ENCODE results near the gene TRAF3.
"Not testable (repeated sequence)": the region's sequence is repeated elsewhere in the genome, so short reads cannot be mapped to it uniquely, and the experiment has no call there.

Gene TRAF3

GRCh38 chr14:102882226-102882906 is 105.1 kb downstream of the TRAF3 start:
- no peaks in the 10 kb centered on the region for H3K4me1 ChIP-seq (ENCODE audit: control insufficient read depth, low read depth, low read length)
- H3K9ac ChIP-seq (ENCODE audit: low read length), result no peak overlapping the region
- H3K9me3 ChIP-seq (ENCODE audit: control insufficient read depth, low read depth, low read length), result no peaks in the 10 kb centered on the region
- H3K27ac ChIP-seq (ENCODE audit: low read length), result no peak overlapping the region
- H3K4me3 ChIP-seq (ENCODE audit: low read length), result no peak overlapping the region
- H3K27me3 ChIP-seq (ENCODE audit: control insufficient read depth, insufficient read depth, low read length), result no peaks in the 10 kb centered on the region
- peaks cover 3% of the 10 kb centered on the region for H3K36me3 ChIP-seq (ENCODE audit: control insufficient read depth, low read depth, low read length)

- Histone ChIP-seq H3K36me3 (ENCODE audit: control insufficient read depth, low read depth, low read length) (no peaks in the 10 kb centered on the region), H3K9me3 (ENCODE audit: control insufficient read depth, low read depth, low read length) (no peaks in the 10 kb centered on the region), H3K27ac (ENCODE audit: low read length) (no peak overlapping the region), H3K27me3 (ENCODE audit: control insufficient read depth, insufficient read depth, low read length) (no peaks in the 10 kb centered on the region), H3K4me3 (ENCODE audit: low read length) (no peak overlapping the region), H3K4me1 (ENCODE audit: control insufficient read depth, low read depth, low read length) (no peaks in the 10 kb centered on the region), H3K9ac (ENCODE audit: low read length) (no peak overlapping the region)
These were observed 105.9 kb downstream of the TRAF3 start for GRCh38 chr14:102883089-102883541.

GRCh38 chr14:102883554-102883953 is 106.3 kb downstream of the TRAF3 start:
- Histone ChIP-seq H3K27me3 (ENCODE audit: control insufficient read depth, insufficient read depth, low read length) (no peaks in the 10 kb centered on the region), H3K9me3 (ENCODE audit: control insufficient read depth, low read depth, low read length) (no peaks in the 10 kb centered on the region), H3K27ac (ENCODE audit: low read length) (no peak overlapping the region), H3K4me3 (ENCODE audit: low read length) (no peak overlapping the region), H3K36me3 (ENCODE audit: control insufficient read depth, low read depth, low read length) (no peaks in the 10 kb centered on the region), H3K9ac (ENCODE audit: low read length) (no peak overlapping the region), H3K4me1 (ENCODE audit: control insufficient read depth, low read depth, low read length) (no peaks in the 10 kb centered on the region)

- H3K4me3 ChIP-seq (ENCODE audit: low read length), result no peak overlapping the region
- no peak overlapping the region for H3K9ac ChIP-seq (ENCODE audit: low read length)
These were observed 108.6 kb downstream of the TRAF3 start for GRCh38 chr14:102885737-102886447.

GRCh38 chr14:102888748-102889147 is 111.5 kb downstream of the TRAF3 start:
- no peaks in the 10 kb centered on the region for H3K27me3 ChIP-seq (ENCODE audit: control insufficient read depth, insufficient read depth, low read length)
- no peak overlapping the region for H3K4me3 ChIP-seq (ENCODE audit: low read length)
- no peak overlapping the region for H3K27ac ChIP-seq (ENCODE audit: low read length)
- no peaks in the 10 kb centered on the region for H3K9me3 ChIP-seq (ENCODE audit: control insufficient read depth, low read depth, low read length)
- H3K36me3 ChIP-seq (ENCODE audit: control insufficient read depth, low read depth, low read length), result no peaks in the 10 kb centered on the region
- H3K4me1 ChIP-seq (ENCODE audit: control insufficient read depth, low read depth, low read length), result no peaks in the 10 kb centered on the region
- no peak overlapping the region for H3K9ac ChIP-seq (ENCODE audit: low read length)

More at GRCh38 chr14:102885737-102886447, 108.6 kb downstream of the TRAF3 start:
- Histone ChIP-seq H3K9me3 (ENCODE audit: control insufficient read depth, low read depth, low read length) (no peaks in the 10 kb centered on the region), H3K4me1 (ENCODE audit: control insufficient read depth, low read depth, low read length) (no peaks in the 10 kb centered on the region), H3K27ac (ENCODE audit: low read length) (no peak overlapping the region), H3K36me3 (ENCODE audit: control insufficient read depth, low read depth, low read length) (no peaks in the 10 kb centered on the region), H3K27me3 (ENCODE audit: control insufficient read depth, insufficient read depth, low read length) (no peaks in the 10 kb centered on the region)

- no peaks in the 10 kb centered on the region for H3K9me3 ChIP-seq (ENCODE audit: control insufficient read depth, low read depth, low read length)
- no peaks in the 10 kb centered on the region for H3K27me3 ChIP-seq (ENCODE audit: control insufficient read depth, insufficient read depth, low read length)
- no peaks in the 10 kb centered on the region for H3K4me1 ChIP-seq (ENCODE audit: control insufficient read depth, low read depth, low read length)
- no peak overlapping the region for H3K27ac ChIP-seq (ENCODE audit: low read length)
- no peaks in the 10 kb centered on the region for H3K36me3 ChIP-seq (ENCODE audit: control insufficient read depth, low read depth, low read length)
- no peak overlapping the region for H3K4me3 ChIP-seq (ENCODE audit: low read length)
- no peak overlapping the region for H3K9ac ChIP-seq (ENCODE audit: low read length)
These were observed 112.4 kb downstream of the TRAF3 start for GRCh38 chr14:102889615-102890014.

GRCh38 chr14:102891111-102891510 is 113.9 kb downstream of the TRAF3 start:
- H3K9me3 ChIP-seq (ENCODE audit: control insufficient read depth, low read depth, low read length), result no peaks in the 10 kb centered on the region
- no peaks in the 10 kb centered on the region for H3K27me3 ChIP-seq (ENCODE audit: control insufficient read depth, insufficient read depth, low read length)
- no peak overlapping the region for H3K9ac ChIP-seq (ENCODE audit: low read length)
- no peak overlapping the region for H3K27ac ChIP-seq (ENCODE audit: low read length)
- H3K4me3 ChIP-seq (ENCODE audit: low read length), result no peak overlapping the region
- no peaks in the 10 kb centered on the region for H3K36me3 ChIP-seq (ENCODE audit: control insufficient read depth, low read depth, low read length)
- no peaks in the 10 kb centered on the region for H3K4me1 ChIP-seq (ENCODE audit: control insufficient read depth, low read depth, low read length)

- H3K9me3 ChIP-seq (ENCODE audit: control insufficient read depth, low read depth, low read length), result no peaks in the 10 kb centered on the region
- no peak overlapping the region for H3K9ac ChIP-seq (ENCODE audit: low read length)
- no peak overlapping the region for H3K4me3 ChIP-seq (ENCODE audit: low read length)
- H3K27ac ChIP-seq (ENCODE audit: low read length), result no peak overlapping the region
- H3K36me3 ChIP-seq (ENCODE audit: control insufficient read depth, low read depth, low read length), result no peaks in the 10 kb centered on the region
- H3K27me3 ChIP-seq (ENCODE audit: control insufficient read depth, insufficient read depth, low read length), result no peaks in the 10 kb centered on the region
- H3K4me1 ChIP-seq (ENCODE audit: control insufficient read depth, low read depth, low read length), result no peaks in the 10 kb centered on the region
These were observed 114.3 kb downstream of the TRAF3 start for GRCh38 chr14:102891556-102891955.

GRCh38 chr14:102892651-102893050 is 115.4 kb downstream of the TRAF3 start:
- Histone ChIP-seq H3K9me3 (ENCODE audit: control insufficient read depth, low read depth, low read length) (no peaks in the 10 kb centered on the region), H3K9ac (ENCODE audit: low read length) (no peak overlapping the region), H3K4me1 (ENCODE audit: control insufficient read depth, low read depth, low read length) (no peaks in the 10 kb centered on the region), H3K36me3 (ENCODE audit: control insufficient read depth, low read depth, low read length) (no peaks in the 10 kb centered on the region), H3K4me3 (ENCODE audit: low read length) (no peak overlapping the region), H3K27ac (ENCODE audit: low read length) (no peak overlapping the region), H3K27me3 (ENCODE audit: control insufficient read depth, insufficient read depth, low read length) (no peaks in the 10 kb centered on the region)

GRCh38 chr14:102893452-102893851 is 116.2 kb downstream of the TRAF3 start:
- no peak overlapping the region for H3K9ac ChIP-seq (ENCODE audit: low read length)
- H3K4me3 ChIP-seq (ENCODE audit: low read length), result no peak overlapping the region
- no peaks in the 10 kb centered on the region for H3K36me3 ChIP-seq (ENCODE audit: control insufficient read depth, low read depth, low read length)
- H3K9me3 ChIP-seq (ENCODE audit: control insufficient read depth, low read depth, low read length), result no peaks in the 10 kb centered on the region
- H3K4me1 ChIP-seq (ENCODE audit: control insufficient read depth, low read depth, low read length), result no peaks in the 10 kb centered on the region
- no peak overlapping the region for H3K27ac ChIP-seq (ENCODE audit: low read length)
- H3K27me3 ChIP-seq (ENCODE audit: control insufficient read depth, insufficient read depth, low read length), result no peaks in the 10 kb centered on the region

- not testable (repeated sequence) for H3K36me3 ChIP-seq (ENCODE audit: control insufficient read depth, low read depth, low read length); H3K4me3 ChIP-seq (ENCODE audit: low read length); H3K27ac ChIP-seq (ENCODE audit: low read length); H3K9ac ChIP-seq (ENCODE audit: low read length); H3K27me3 ChIP-seq (ENCODE audit: control insufficient read depth, insufficient read depth, low read length); H3K4me1 ChIP-seq (ENCODE audit: control insufficient read depth, low read depth, low read length); H3K9me3 ChIP-seq (ENCODE audit: control insufficient read depth, low read depth, low read length)
These were observed 119.5 kb downstream of the TRAF3 start for GRCh38 chr14:102896735-102897134.

Data from iPS-18a (cell line).